PC-9 (cell line): ENCODE data around the gene MRC2.

Experiments
- CTCF ChIP-seq: fragments of 200-600 bp; sonication (generic); conservative IDR thresholded peaks from 2 replicates; pipeline ENCODE4 v1.6.1; 2017; ENCODE audit warnings: mixed run types, antibody characterized with exemption, mild to moderate bottlenecking, moderate library complexity
- EZH2 ChIP-seq: fragments of 200-600 bp; sonication (generic); IDR thresholded peaks from 2 replicates; pipeline ENCODE4 v1.8.0; 2017; ENCODE audit warnings: antibody characterized with exemption, low read depth

DNA sequence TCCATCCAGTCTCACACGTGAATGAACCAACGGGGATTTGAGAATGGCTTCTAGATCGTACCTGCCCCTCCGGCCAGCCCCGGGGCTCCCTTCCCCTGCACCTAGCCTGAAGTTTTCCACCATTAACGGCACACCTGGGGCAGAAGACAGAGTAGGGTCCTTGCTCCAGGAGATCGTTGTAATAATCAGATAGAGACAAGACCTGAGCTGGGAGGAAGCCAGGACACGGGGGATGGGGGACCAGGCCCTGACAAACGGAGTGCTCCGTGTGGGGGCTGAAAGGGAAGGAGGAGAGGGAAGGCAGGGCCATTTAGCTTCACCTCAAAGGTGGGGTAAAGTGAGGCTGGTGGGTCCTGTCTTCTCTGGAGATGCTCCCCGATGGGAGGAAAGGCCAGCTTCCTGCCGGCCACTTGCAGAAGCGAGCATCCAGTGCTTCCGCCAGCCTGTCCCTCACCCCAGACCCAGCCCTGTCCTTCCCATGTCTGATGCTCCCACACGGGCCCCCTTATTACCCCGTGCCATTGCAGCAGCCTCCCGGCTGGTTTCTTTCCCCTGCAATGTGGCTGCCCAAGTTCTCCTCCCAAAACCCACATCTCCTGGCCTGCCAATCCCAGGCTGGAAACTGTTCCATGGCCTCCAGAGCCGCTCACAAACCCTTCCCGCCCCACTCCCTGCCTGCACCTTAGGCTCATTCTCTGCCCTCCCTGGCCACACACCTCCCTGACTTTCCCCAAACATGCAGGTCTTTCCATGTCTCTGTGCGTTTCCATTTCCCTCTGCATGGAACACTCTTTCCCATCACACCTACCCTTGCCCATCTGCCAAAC is 79.3 kb downstream of the MRC2 start:
- no peak for TF ChIP-seq CTCF
- no peak for TF ChIP-seq EZH2
